HCT116 (cell line): ENCODE data around the gene ZNF154. TPM values are rescaled to one million over a fixed set of nuclear protein-coding genes. Genes with fewer than 3 reads are reported as not detected.

ENCODE experiments used
- ATAC-seq: fragments of 200-7000 bp; cut with Tn5 transposase; 2 replicates; pipeline ENCODE4 v1.9.1; 2020; ENCODE audit warnings: mild to moderate bottlenecking, moderate library complexity
- BruUV-seq: library from RNA; stranded (reverse); fragments of 400-500 nt; replicated peaks from 2 replicates; lab custom pipeline; 2021; lab: Mats Ljungman, UMichigan
- CTCF ChIA-PET: fragments of 300-600 bp; sonication (Branson Sonifier 250); formaldehyde crosslinking; loops from one replicate; lab custom pipeline; 2021; ENCODE audit warnings: antibody characterized with exemption; lab: Charles Lee
- POLR2A ChIA-PET: fragments of 300-600, 350-600 bp; sonication (Branson Sonifier 250); formaldehyde crosslinking; loops from one replicate; lab custom pipeline; 2021; ENCODE audit warnings: antibody characterized with exemption; lab: Charles Lee
- RAD21 ChIA-PET, 2 experiments: fragments of 300-600 bp; sonication (Branson Sonifier 250); formaldehyde crosslinking; loops; one replicate each; lab custom pipeline; 2023; ENCODE audit warnings: low total read pairs in 2 of 2; ENCODE audit not compliant: uncharacterized antibody in 2 of 2, unreplicated experiment in 2 of 2, low non-redundant PET in 1 of 2; lab: Charles Lee
- DNase-seq: peaks from one replicate; pipeline ENCODE4 v3.0.0-alpha.2; 2010; ENCODE audit warnings: low read depth, low spot score
- H2AFZ ChIP-seq: fragments of 200-600 bp; shearing (Covaris generic), sonication (generic); 2 replicates; pipeline ENCODE4 v1.6.1; 2017; ENCODE audit warnings: low read depth, mixed run types, mixed read lengths, antibody characterized with exemption, low read length; ENCODE audit not compliant: poor library complexity, severe bottlenecking
- H3K27ac ChIP-seq: 2 replicates; pipeline ENCODE4 v1.5.1; 2012; ENCODE audit warnings: low read depth, low read length
- H3K27me3 ChIP-seq: fragments of 200-600 bp; sonication (generic); 2 replicates; pipeline ENCODE4 v1.6.1; 2016; ENCODE audit warnings: mixed run types, low read length, mixed read lengths; ENCODE audit not compliant: insufficient read depth
- H3K36me3 ChIP-seq, 2 experiments: fragments of 200-500 bp in 1 of 2; fragments of 200-600 bp in 1 of 2; sonication (Bioruptor generic) in 1 of 2; sonication (generic) in 1 of 2; 2 replicates each; pipeline versions ENCODE4 v1.5.1 to v1.6.1; 2014 to 2016; ENCODE audit warnings: low read length in 2 of 2, inconsistent platforms in 1 of 2, mixed read lengths in 1 of 2, mixed run types in 1 of 2; ENCODE audit not compliant: insufficient read depth in 2 of 2, control insufficient read depth in 1 of 2
- H3K4me1 ChIP-seq, 2 experiments: fragments of 200-600 bp in 1 of 2; sonication (generic) in 1 of 2; 2 replicates each; pipeline versions ENCODE4 v1.5.1 to v1.6.1; 2012 to 2017; ENCODE audit warnings: low read length in 2 of 2, inconsistent platforms in 1 of 2, mild to moderate bottlenecking in 1 of 2, mixed read lengths in 1 of 2, mixed run types in 1 of 2, moderate library complexity in 1 of 2; ENCODE audit not compliant: insufficient read depth in 2 of 2, control insufficient read depth in 1 of 2
- H3K4me2 ChIP-seq: fragments of 200-600 bp; sonication (generic); 2 replicates; pipeline ENCODE4 v1.6.1; 2017; ENCODE audit warnings: mixed run types, low read length, mixed read lengths
- H3K4me3 ChIP-seq, 2 experiments: fragments of 200-600 bp in 1 of 2; sonication (generic) in 1 of 2; replicated peaks in 1 of 2; 2 replicates each; pipeline ENCODE4 v1.5.1; 2011 to 2016; ENCODE audit warnings: low read length in 2 of 2, control low read depth in 1 of 2, low read depth in 1 of 2, mild to moderate bottlenecking in 1 of 2, mixed read lengths in 1 of 2, mixed run types in 1 of 2
- H3K79me2 ChIP-seq: fragments of 200-600 bp; sonication (generic); 2 replicates; pipeline ENCODE4 v1.6.1; 2017; ENCODE audit warnings: mild to moderate bottlenecking, mixed run types, low read length, moderate library complexity, mixed read lengths; ENCODE audit not compliant: insufficient read depth
- H3K9ac ChIP-seq: fragments of 200-600 bp; sonication (generic); 2 replicates; pipeline ENCODE4 v1.6.1; 2016; ENCODE audit warnings: low read length, mixed read lengths
- H3K9me2 ChIP-seq: fragments of 200-600 bp; sonication (generic), shearing (Covaris generic); 2 replicates; pipeline ENCODE4 v1.6.1; 2017; ENCODE audit warnings: mixed run types, mild to moderate bottlenecking, moderate library complexity; ENCODE audit not compliant: insufficient read depth
- H3K9me3 ChIP-seq, 2 experiments: fragments of 200-500 bp in 1 of 2; fragments of 200-600 bp in 1 of 2; sonication (Bioruptor generic) in 1 of 2; sonication (generic) in 1 of 2; 2 replicates each; pipeline ENCODE4 v1.6.1; 2014 to 2017; ENCODE audit warnings: low read length in 2 of 2, mixed read lengths in 2 of 2, inconsistent platforms in 1 of 2, low read depth in 1 of 2, mild to moderate bottlenecking in 1 of 2, mixed run types in 1 of 2, moderate library complexity in 1 of 2; ENCODE audit not compliant: control insufficient read depth in 1 of 2, insufficient read depth in 1 of 2
- H4K20me1 ChIP-seq: fragments of 200-600 bp; sonication (generic), shearing (Covaris generic); 2 replicates; pipeline ENCODE4 v1.6.1; 2017; ENCODE audit warnings: mixed run types, mild to moderate bottlenecking, moderate library complexity; ENCODE audit not compliant: insufficient read depth
- EZH2phosphoT487 ChIP-seq: fragments of 200-600 bp; IDR thresholded peaks from 2 replicates; pipeline ENCODE4 v1.6.1; 2018; ENCODE audit warnings: antibody characterized with exemption, borderline replicate concordance
- MAX ChIP-seq: IDR thresholded peaks from 2 replicates; pipeline ENCODE4 v1.6.1; 2012
- RAD21 ChIP-seq: IDR thresholded peaks from 2 replicates; pipeline ENCODE4 v1.6.1; 2012; ENCODE audit warnings: low read depth, mild to moderate bottlenecking
- SP1 ChIP-seq: IDR thresholded peaks from 2 replicates; pipeline ENCODE4 v1.6.1; 2012; ENCODE audit warnings: low read depth
- ZBTB33 ChIP-seq: IDR thresholded peaks from 2 replicates; pipeline ENCODE4 v1.6.1; 2011; ENCODE audit warnings: mild to moderate bottlenecking, low read length, moderate library complexity; ENCODE audit not compliant: insufficient replicate concordance; ENCODE audit errors: extremely low read depth
- ZFX ChIP-seq: fragments of 450-650 bp; IDR thresholded peaks from 2 replicates; pipeline ENCODE4 v1.6.1; 2017
- ZNF274 ChIP-seq: fragments of 200-500 bp; sonication (Bioruptor generic); IDR thresholded peaks from 2 replicates; pipeline ENCODE4 v1.6.1; 2014; ENCODE audit warnings: mild to moderate bottlenecking, low read depth, low read length, inconsistent platforms
- intact Hi-C: fragments of 100-400 bp; cut with micrococcal nuclease; formaldehyde crosslinking; loops from 2 replicates; pipeline ENCODE4 v1.10.0; 2022
- total RNA-seq: library from RNA; stranded (reverse); gene quantifications from one replicate; pipeline ENCODE4 v1.2.1, GENCODE V29; 2021; ENCODE audit not compliant: unreplicated experiment
- TF ChIP-seq, protein P1 (sequence below): IDR thresholded peaks from 2 replicates; pipeline ENCODE4 v1.6.1; 2012

ZNF154 gene
- total RNA-seq, 1 experiment from 2014 or later: 0.10 TPM

DNA sequence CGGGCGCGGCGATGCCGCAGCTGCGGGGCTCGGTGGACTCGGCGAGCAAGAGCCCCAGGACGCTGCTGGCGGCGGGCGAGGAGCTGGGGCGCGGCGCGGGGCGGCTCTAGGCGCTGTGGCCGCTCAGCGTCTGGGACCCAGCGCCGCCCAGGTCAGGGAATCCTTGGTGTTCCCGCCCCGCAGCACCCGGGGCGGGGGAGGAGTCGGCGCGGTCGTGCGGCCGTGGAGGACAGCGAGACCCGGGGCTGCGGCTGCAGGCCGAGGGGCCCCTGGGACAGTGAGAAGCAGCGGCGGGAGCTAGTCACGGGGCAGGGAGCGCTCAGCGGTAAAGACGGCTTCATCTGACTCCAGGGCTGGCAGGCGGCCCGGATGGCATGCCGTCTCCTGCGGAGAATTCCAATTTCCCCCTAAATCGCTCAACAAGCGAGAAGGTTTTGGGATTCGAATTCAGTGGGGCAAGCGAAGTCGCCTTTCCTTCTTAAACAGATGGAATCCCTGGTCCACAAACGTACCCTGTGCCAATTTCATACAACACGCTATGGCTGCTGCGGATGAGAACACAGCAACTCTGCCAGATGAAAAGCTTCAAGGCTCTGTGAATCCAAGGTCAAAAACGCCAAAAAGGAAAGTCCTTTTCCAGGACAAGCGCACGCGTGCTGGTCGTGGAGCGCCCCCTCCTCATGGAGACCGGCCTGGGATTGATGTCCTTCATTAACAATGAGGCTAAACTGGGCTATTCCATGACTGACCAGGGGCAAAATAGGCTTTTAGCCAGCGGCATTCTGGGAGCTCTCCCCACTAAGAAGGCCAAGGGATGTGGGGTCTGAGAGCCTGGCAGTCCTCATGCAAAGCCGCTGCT lies 44.5 kb downstream of the ZNF154 start (continued):
- TF ChIP-seq ZBTB33 (no peak), EZH2phosphoT487 (no peak)
- TF ChIP-seq, all 23 proteins: peak for 0

DNA sequence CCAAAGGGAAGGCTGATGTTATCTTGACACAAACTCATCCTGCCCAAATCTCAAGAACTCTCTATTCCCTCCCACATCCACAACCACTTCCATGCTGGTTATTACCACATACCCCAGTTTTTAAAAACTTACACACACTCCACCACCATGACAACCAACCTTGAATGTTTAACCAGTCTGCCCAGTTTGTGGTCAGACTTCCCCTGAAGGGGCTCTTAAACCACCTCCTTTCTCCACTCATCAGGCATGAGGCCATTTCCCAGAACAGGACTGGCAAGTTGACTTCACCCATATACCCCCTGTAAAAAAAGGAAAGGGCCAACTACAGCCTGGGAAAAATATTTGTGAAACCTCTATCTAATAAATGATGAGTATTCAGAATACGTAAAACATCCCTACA lies 52.7 kb downstream of the ZNF154 start:
- Histone ChIP-seq H3K4me2 (no peak overlapping the region), H4K20me1 (no peaks in the 10 kb centered on the region), H3K27me3 (no peaks in the 10 kb centered on the region), H3K36me3 (no peaks in the 10 kb centered on the region), H3K4me1 (no peaks in the 10 kb centered on the region), H3K9me2 (no peaks in the 10 kb centered on the region), H2AFZ (no peak overlapping the region), H3K4me3 (no peak overlapping the region), H3K9ac (no peak overlapping the region), H3K79me2 (no peaks in the 10 kb centered on the region), H3K9me3 (peaks cover 0 to 3% of the 10 kb centered on the region in 2 experiments; a peak in 2 of 4 replicates), H3K27ac (no peak overlapping the region)
- TF ChIP-seq RAD21: no peak
- no peak for TF ChIP-seq SP1
- TF ChIP-seq, protein P1, sequence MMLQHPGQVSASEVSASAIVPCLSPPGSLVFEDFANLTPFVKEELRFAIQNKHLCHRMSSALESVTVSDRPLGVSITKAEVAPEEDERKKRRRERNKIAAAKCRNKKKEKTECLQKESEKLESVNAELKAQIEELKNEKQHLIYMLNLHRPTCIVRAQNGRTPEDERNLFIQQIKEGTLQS: no peak
- TF ChIP-seq ZFX: no peak
- no peak for TF ChIP-seq MAX
- no peak for TF ChIP-seq ZNF274
- ATAC-seq: no peak
- RAD21 ChIA-PET: no interaction called here
- no peak for DNase-seq
- intact Hi-C loops: no loop called here
- POLR2A ChIA-PET: no interaction called here
- CTCF ChIA-PET: no interaction called here
- no TSS peak for BruUV-seq
